Measurements from ENCODE around the gene NOTCH2. TPM values are rescaled to one million over a fixed set of nuclear protein-coding genes. Genes with fewer than 3 reads are reported as not detected.

Gene NOTCH2
- total RNA-seq, 1 experiment from 2014 or later, result 62.9 TPM

- Histone ChIP-seq H3K9me3 (ENCODE audit: control insufficient read depth in 1 of 2, insufficient read depth in 1 of 2, low read depth in 1 of 2, low read length in 2 of 2) (no peaks in the 10 kb centered on the region), H3K36me3 (ENCODE audit: control insufficient read depth in 1 of 2, insufficient read depth in 2 of 2, low read length in 2 of 2) (peaks cover 35% of the 10 kb centered on the region in 2 experiments), H3K4me3 (replicated peaks in 1 of 2; ENCODE audit: low read depth in 1 of 2, low read length in 2 of 2) (no peak overlapping the region), H3K9ac (ENCODE audit: low read length) (no peak overlapping the region), H2AFZ (ENCODE audit: low read depth, low read length, poor library complexity, severe bottlenecking) (no peak overlapping the region), H3K9me2 (ENCODE audit: insufficient read depth) (no peaks in the 10 kb centered on the region), H4K20me1 (ENCODE audit: insufficient read depth) (no peaks in the 10 kb centered on the region), H3K27ac (ENCODE audit: low read depth, low read length) (no peak overlapping the region), H3K79me2 (ENCODE audit: insufficient read depth, low read length) (no peaks in the 10 kb centered on the region), H3K4me1 (ENCODE audit: control insufficient read depth in 1 of 2, insufficient read depth in 2 of 2, low read length in 2 of 2) (no peaks in the 10 kb centered on the region), H3K4me2 (ENCODE audit: low read length) (no peak overlapping the region), H3K27me3 (ENCODE audit: insufficient read depth, low read length) (no peaks in the 10 kb centered on the region)
- no TSS peak for BruUV-seq (replicated peaks)
- ATAC-seq (no peak), DNase-seq (ENCODE audit: low read depth, low spot score) (no peak)
- ChIA-PET CTCF (no interaction called here), POLR2A (no interaction called here), RAD21 (ENCODE audit: low non-redundant PET in 1 of 2, low total read pairs in 2 of 2, uncharacterized antibody in 2 of 2, unreplicated experiment in 2 of 2) (no interaction called here)
- TF ChIP-seq ZNF274 (IDR thresholded peaks at IDR 0.05; ENCODE audit: low read depth, low read length) (no peak), EGR1 (IDR thresholded peaks at IDR 0.05; ENCODE audit: low read depth) (no peak), FOSL1 (IDR thresholded peaks at IDR 0.05; ENCODE audit: low read depth) (no peak), CEBPB (IDR thresholded peaks at IDR 0.05; ENCODE audit: low read depth) (no peak), POLR2A (IDR thresholded peaks at IDR 0.05; ENCODE audit: borderline replicate concordance, extremely low read depth, insufficient read depth, insufficient read length) (no peak), SIN3A (IDR thresholded peaks at IDR 0.05; ENCODE audit: low read depth) (no peak), SRF (IDR thresholded peaks at IDR 0.05; ENCODE audit: low read depth) (no peak), ATF3 (IDR thresholded peaks at IDR 0.05) (no peak), MAX (IDR thresholded peaks at IDR 0.05) (no peak), RAD21 (IDR thresholded peaks at IDR 0.05; ENCODE audit: low read depth) (no peak), CTCF (IDR thresholded peaks at IDR 0.05 in 2 of 3, conservative IDR thresholded peaks at IDR 0.05 in 1 of 3; ENCODE audit: borderline replicate concordance in 1 of 3, insufficient read depth in 1 of 3, low read depth in 2 of 3, low read length in 2 of 3) (no peak), ELF1 (IDR thresholded peaks at IDR 0.05; ENCODE audit: borderline replicate concordance, low read depth) (no peak), ZBTB33 (IDR thresholded peaks at IDR 0.05; ENCODE audit: extremely low read depth, insufficient replicate concordance, low read length) (no peak), EZH2 (IDR thresholded peaks at IDR 0.05) (no peak), ZFX (IDR thresholded peaks at IDR 0.05) (no peak), JUND (IDR thresholded peaks at IDR 0.05) (no peak), POLR2AphosphoS5 (IDR thresholded peaks at IDR 0.05; ENCODE audit: low read depth, low read length) (no peak), TCF7L2 (IDR thresholded peaks at IDR 0.05; ENCODE audit: borderline replicate concordance, extremely low read depth, insufficient read depth, insufficient read length) (no peak)
- intact Hi-C loops (cut with micrococcal nuclease), result no loop called here
These were observed 149.1 kb downstream of the NOTCH2 start for GRCh38 chr1:119920104-119920968.

Data from HCT116 (cell line).